HG03103 (cell line): ENCODE results near the gene LITAF.
"Not testable (repeated sequence)": the region's sequence is repeated elsewhere in the genome, so short reads cannot be mapped to it uniquely, and the experiment has no call there.

ENCODE experiments used
- ATAC-seq: cut with Tn5 transposase; IDR thresholded peaks from one replicate; pipeline ENCODE4 v1.9.1; 2021; ENCODE audit warnings: low read depth; ENCODE audit not compliant: unreplicated experiment

The LITAF gene

GRCh38 chr16:11602321-11602720, 15.6 kb upstream of the LITAF start:
- ATAC-seq: no peak

GRCh38 chr16:11601911-11602310, 15.2 kb upstream of the LITAF start:
- ATAC-seq: no peak

DNA sequence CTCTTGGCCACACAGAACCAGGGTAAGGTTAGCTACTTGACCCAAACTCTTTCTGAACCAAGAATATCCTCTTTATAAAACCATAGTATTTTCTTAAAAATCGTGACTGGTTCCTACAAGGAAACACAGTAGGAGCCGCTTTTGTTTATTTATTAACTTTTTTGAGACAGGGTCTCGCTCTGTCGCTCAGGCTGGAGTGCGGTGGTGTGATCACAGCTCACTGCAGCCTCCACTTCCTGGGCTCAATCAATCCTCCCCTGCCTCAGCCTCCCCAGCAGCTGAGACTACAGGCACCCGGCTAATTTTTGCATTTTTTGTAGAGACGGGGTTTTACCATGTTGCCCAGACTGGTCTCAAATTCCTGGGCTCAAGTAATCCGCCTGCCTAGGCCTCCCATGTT, 14.7 kb upstream of the LITAF start:
- ATAC-seq: no peak

GRCh38 chr16:11599579-11599978, 12.9 kb upstream of the LITAF start:
- no peak for ATAC-seq

DNA sequence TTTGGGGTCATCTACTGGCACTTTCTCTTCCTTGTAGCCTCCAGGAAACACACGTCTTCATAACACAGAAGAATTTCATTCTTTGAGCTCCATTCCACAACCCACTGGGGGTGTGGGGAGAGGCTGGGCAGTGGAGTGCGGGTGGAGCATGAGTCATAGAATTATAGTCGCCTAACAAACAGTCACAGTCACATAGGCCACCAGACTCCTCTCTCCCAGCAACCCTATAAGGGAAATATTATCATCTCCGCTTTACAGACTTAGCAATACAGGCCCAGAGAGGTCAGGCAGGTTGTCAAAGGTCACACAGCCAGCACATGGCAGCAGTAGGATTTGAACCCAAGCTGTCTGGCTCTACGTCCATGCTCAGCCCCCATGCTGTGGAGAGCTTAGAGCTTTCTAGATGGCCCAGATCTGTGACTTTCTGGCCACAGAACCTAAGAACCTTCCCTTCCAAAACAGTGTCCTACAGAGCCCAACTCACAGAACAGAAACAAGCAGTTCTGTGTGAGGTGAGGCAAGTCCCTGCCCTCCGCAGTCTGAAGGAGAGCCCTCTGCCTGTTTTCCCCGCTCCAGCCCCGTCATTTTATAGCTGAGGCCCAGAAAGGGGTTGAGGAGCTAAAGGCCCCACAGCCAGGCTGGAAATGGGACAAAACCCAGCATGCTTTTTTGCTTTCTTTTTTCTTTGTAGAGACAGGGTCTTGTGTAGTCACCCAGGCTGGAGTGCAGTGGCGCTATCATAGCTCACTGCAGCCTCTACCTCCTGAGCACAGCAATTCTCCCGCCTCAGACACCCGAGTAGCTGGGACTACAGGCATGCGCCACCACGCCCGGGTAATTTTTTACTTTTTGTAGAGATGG, 10.7 kb upstream of the LITAF start:
- no peak for ATAC-seq

- no peak for ATAC-seq
Observed at GRCh38 chr16:11596572-11597226, 10.0 kb upstream of the LITAF start.

GRCh38 chr16:11593581-11593980, 6.9 kb upstream of the LITAF start:
- no peak for ATAC-seq

GRCh38 chr16:11593076-11593475, 6.4 kb upstream of the LITAF start:
- ATAC-seq: not testable (repeated sequence)

GRCh38 chr16:11591630-11592029, 4.9 kb upstream of the LITAF start:
- ATAC-seq: not testable (repeated sequence)

- ATAC-seq: no peak
Observed at GRCh38 chr16:11589198-11589550, 2.5 kb upstream of the LITAF start.

DNA sequence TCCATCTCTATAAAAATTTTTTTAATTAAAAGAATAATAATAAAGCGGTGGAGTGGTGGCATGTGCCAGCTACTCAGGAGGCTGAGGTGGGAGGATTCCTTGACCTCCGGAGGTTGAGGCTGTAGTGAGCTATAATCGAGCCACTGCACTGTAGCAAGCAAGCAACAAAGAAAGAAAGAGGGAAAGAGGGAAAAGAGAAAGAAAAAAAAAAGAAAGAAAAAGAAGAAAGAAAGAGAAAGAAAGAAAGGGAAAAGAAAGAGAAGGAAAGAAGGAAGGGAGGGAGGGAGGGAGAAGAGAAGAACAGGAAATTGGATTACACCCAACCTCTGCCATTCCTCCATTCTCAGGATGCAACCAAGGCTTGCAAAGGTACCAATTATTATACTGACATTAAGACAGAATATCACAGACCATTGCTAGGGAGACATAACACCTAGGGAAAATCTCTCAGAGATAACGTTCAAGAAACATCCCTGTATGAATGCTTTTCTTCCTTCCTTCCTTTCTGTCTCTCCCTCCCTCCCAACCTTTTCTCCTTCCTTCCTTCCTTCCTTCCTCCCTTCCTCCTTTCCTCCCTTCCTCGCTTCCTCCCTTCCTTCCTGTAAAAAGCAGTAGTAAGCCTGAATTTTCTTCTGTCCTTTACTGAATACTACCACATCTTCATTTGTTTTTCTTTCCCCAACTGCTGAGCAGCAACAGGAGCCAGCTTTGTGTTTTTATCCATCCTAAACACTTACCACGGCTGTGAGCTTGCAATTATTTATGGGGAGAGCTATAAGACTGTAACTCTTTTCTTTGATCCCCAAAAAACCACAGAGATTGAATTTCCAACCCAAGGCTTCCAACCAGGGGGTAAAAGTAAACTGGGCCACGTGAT, 1.8 kb upstream of the LITAF start:
- ATAC-seq: no peak

DNA sequence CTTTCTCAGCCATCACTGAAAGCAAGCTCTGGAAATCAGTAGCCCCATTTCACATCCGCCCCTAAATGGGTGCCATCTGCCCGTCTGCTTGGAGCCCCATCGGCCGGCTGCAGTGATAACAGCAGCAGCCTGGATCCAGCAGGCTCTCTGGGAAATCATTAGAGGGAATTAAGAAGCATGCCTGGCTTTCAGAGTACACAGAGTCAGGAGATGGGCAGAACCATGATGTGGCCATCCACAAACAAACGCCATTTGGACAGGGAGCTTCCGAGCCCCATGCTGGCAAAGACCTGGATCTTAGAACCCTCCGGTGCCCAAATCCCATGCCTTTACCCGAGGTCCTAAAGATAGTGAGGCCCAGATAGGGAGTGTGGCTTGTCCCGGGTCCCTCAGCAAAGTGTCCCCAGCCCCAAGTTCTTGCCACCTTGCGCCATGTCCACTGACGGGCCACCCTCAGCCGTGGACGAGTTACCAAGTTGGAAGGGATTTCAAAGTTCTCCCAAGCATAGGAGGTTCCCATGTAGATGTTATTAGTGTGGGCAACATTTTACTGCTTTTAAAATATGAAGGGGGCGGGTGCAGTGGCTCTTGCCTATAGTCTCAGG, 1.0 kb upstream of the LITAF start:
- no peak for ATAC-seq

- ATAC-seq: peak; percentile 5
Observed at GRCh38 chr16:11586378-11586855, 302 bp downstream of the LITAF start.

DNA sequence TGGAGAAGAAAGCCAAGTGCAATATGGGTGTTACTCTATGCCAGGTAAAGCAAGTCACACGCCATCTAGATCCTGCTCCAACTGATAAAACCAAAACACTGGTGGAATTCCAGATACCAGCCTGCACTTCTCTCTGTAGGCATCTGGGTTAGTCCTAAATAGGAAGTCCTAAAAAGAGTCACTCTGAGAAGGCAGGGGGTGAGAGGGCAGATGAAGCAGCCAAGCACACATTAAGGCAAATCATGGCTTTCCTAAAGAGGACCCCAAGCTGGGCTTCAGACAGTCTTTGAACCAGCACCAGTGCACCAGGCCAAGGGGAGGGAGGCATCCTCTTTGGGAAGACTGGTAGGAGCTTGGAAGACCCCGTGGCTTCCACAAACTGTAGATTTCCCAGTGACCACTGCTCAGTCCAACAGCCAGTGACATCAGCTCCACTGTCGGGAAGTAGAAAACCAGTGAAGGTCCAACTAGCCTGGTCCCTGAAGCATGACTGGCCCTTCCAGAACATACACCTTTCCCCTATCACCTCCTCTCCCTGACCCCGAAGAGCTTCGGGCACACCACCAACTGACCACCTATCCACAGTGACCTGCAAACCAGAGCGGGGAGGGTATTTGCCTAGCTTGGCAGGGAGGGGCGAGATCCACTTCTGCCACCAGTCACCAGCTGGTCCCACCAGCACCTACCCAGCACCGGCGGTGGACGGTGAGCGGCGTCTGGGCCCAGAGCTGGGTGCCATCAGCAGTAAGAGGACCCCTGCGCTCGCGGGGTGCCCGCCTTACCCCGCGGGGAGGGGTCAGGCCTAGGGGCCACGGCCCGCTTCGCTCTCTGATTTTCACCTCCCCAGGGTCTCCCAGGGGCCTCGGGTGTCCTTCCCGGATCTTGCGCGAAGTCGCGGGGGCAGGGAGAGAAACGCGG, 1.0 kb downstream of the LITAF start:
- ATAC-seq: no peak

DNA sequence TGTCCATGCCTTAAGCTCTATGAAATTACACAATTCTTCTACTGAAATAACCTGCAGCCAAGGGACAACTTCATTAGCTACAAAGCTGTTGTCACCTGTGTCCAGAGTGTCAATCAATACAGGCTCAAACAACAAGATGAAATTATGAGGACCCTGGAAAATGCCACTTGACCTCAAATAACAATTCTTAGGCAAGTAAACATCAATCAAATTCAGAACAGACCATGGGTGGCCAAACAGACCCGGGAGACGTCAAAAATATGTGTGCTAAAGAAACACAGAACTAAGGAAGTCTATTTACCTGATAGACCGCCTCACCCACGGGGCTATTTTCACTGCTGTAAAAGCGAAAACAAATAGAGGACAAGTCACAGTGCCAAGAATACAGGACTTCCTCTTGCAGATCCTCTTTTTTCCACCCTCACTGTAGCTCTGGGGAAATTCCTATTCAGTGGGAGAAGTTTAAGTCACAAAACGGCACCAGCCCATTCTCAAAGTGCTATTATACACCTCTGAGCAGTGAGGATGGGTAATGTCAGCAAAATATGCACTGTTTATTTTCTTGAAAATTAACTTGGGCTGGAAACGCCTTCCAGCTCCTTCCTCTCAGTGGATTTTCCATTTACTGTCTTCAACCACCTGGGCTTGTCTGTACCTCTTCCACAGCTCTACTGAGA, 2.7 kb downstream of the LITAF start:
- ATAC-seq: no peak

GRCh38 chr16:11583166-11583565, 3.6 kb downstream of the LITAF start:
- ATAC-seq: no peak

DNA sequence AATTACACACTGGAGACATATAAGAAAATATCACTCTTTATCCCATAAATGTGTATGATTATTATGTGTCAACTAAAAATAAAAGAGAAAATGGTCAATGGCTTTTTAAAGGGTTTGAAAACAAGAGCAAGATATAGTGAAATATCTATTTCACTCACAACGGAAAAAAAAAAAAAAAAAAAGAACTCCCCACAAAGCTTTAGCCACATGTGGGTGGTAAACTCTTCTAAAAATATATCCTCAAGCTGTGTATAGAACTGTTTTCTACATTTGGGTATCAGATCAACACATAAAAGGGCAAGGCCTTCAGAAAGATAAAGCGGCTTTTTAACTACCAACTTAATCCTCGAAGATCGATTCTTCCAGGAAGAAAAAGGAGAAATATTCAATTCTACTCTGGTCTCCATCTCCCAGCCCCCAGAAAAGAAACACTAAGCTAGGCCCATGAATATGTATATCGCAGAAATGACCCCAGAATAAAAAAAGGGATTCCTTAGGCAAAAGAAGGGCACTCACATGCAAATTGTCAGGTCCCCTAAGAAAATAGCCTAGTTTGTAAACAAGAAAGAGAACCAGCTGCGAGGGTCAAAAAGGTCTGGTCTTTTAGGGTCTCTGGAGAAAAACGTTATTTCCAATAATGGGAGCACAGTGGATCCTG, 4.4 kb downstream of the LITAF start:
- ATAC-seq: no peak

- no peak for ATAC-seq
Observed at GRCh38 chr16:11581678-11582077, 5.0 kb downstream of the LITAF start.
